K562 (cell line): Measurements from ENCODE around the gene KRI1. TPM values are rescaled to one million over a fixed set of nuclear protein-coding genes. Genes with fewer than 3 reads are reported as not detected.

Experiments
- CXXC5 ChIP-seq: fragments of 250-450 bp; sonication (Bioruptor Pico); IDR thresholded peaks from 2 replicates; pipeline ENCODE4 v1.8.0; 2022; ENCODE audit warnings: inconsistent platforms, mild to moderate bottlenecking, moderate library complexity
- E2F3 ChIP-seq: fragments of 250-450 bp; sonication (Bioruptor Pico); IDR thresholded peaks from 2 replicates; pipeline ENCODE4 v1.4.0; 2020; ENCODE audit warnings: mild to moderate bottlenecking
- ETV1 ChIP-seq: fragments of 450-650 bp; conservative IDR thresholded peaks from 2 replicates; pipeline ENCODE4 v1.6.1; 2016; ENCODE audit warnings: missing genetic modification characterization, control low read depth, low read depth, missing compliant biosample characterization
- ETV6 ChIP-seq, 3 experiments: fragments of 150-350 bp in 1 of 3; sonication (generic) in 1 of 3; formaldehyde crosslinking in 1 of 3; IDR thresholded peaks; 2 replicates each; pipeline versions ENCODE4 v1.6.1 to v1.8.0; 2014 to 2022; ENCODE audit warnings: borderline replicate concordance in 2 of 3, low read depth in 2 of 3, antibody characterized with exemption in 1 of 3, low read length in 1 of 3, mild to moderate bottlenecking in 1 of 3, missing genetic modification reagents in 1 of 3
- GATA2 ChIP-seq: sonication (generic); formaldehyde crosslinking; IDR thresholded peaks from 2 replicates; pipeline ENCODE4 v1.4.0; 2020; ENCODE audit warnings: mild to moderate bottlenecking, missing genetic modification reagents
- HDGF ChIP-seq: fragments of 450-650 bp; IDR thresholded peaks from 2 replicates; pipeline ENCODE4 v1.6.1; 2016
- HINFP ChIP-seq: fragments of 450-650 bp; conservative IDR thresholded peaks from 2 replicates; pipeline ENCODE4 v1.6.1; 2016; ENCODE audit warnings: missing genetic modification characterization, low read depth, mild to moderate bottlenecking, control low read depth, missing compliant biosample characterization
- HNRNPK ChIP-seq: fragments of 200-400 bp; formaldehyde crosslinking; IDR thresholded peaks from one replicate; pipeline ENCODE4 v1.6.1; 2018; ENCODE audit warnings: mild to moderate bottlenecking, low read depth, low read length; ENCODE audit not compliant: poor library complexity, severe bottlenecking
- KDM5B ChIP-seq: fragments of 200-600 bp; sonication (generic); IDR thresholded peaks from 2 replicates; pipeline ENCODE4 v1.6.1; 2012; ENCODE audit warnings: low read depth, mild to moderate bottlenecking, moderate library complexity, low read length, control low read depth, inconsistent platforms; ENCODE audit not compliant: insufficient replicate concordance
- KLF13 ChIP-seq: fragments of 450-650 bp; IDR thresholded peaks from 2 replicates; pipeline ENCODE4 v1.6.1; 2016; ENCODE audit warnings: missing genetic modification characterization, low read depth, mild to moderate bottlenecking, missing compliant biosample characterization, moderate library complexity, borderline replicate concordance
- MAFF ChIP-seq: IDR thresholded peaks from 2 replicates; pipeline ENCODE4 v1.6.1; 2012; ENCODE audit warnings: low read length, improper control_type of control experiment
- NCOA2 ChIP-seq, 2 experiments: fragments of 450-650 bp; IDR thresholded peaks; 2 replicates each; pipeline ENCODE4 v1.6.1; 2018; ENCODE audit warnings: mild to moderate bottlenecking in 2 of 2, moderate library complexity in 1 of 2; ENCODE audit not compliant: partially characterized antibody in 2 of 2
- NUFIP1 ChIP-seq: fragments of 450-650 bp; IDR thresholded peaks from 2 replicates; pipeline ENCODE4 v1.6.1; 2018; ENCODE audit not compliant: partially characterized antibody
- POLR2AphosphoS2 ChIP-seq: IDR thresholded peaks from 2 replicates; pipeline ENCODE4 v1.6.1; 2012; ENCODE audit warnings: low read length, improper control_type of control experiment
- SAFB2 ChIP-seq: fragments of 200-400 bp; formaldehyde crosslinking; IDR thresholded peaks from 2 replicates; pipeline ENCODE4 v1.6.1; 2018; ENCODE audit warnings: borderline replicate concordance, low read length, low read depth, moderate library complexity; ENCODE audit not compliant: severe bottlenecking
- SMC3 ChIP-seq: conservative IDR thresholded peaks from 2 replicates; pipeline ENCODE4 v1.6.1; 2011; ENCODE audit warnings: low read depth, low read length, improper control_type of control experiment; ENCODE audit not compliant: insufficient read depth
- TEAD4 ChIP-seq, 2 experiments: sonication (generic) in 1 of 2; formaldehyde crosslinking in 1 of 2; IDR thresholded peaks; 2 replicates each; pipeline versions ENCODE4 v1.6.1 to v1.8.0; 2012 to 2022; ENCODE audit warnings: borderline replicate concordance in 1 of 2, inconsistent platforms in 1 of 2, low read length in 1 of 2, mild to moderate bottlenecking in 1 of 2, missing genetic modification reagents in 1 of 2
- TFE3 ChIP-seq: fragments of 450-650 bp; formaldehyde crosslinking; IDR thresholded peaks from 2 replicates; pipeline ENCODE4 v1.4.0; 2020; ENCODE audit warnings: mild to moderate bottlenecking, mixed read lengths
- YBX1 ChIP-seq: fragments of 450-650 bp; IDR thresholded peaks from 2 replicates; pipeline ENCODE4 v1.7.1; 2016; ENCODE audit warnings: mild to moderate bottlenecking
- ZBTB1 ChIP-seq: sonication (generic); formaldehyde crosslinking; IDR thresholded peaks from 2 replicates; pipeline ENCODE4 v1.8.1; 2023; ENCODE audit warnings: missing genetic modification reagents, low read depth, mild to moderate bottlenecking, borderline replicate concordance
- ZFP36 ChIP-seq: fragments of 150-350 bp; IDR thresholded peaks from 2 replicates; pipeline ENCODE4 v1.6.1; 2018; ENCODE audit warnings: low read length, low read depth; ENCODE audit not compliant: partially characterized antibody
- ZNF280A ChIP-seq: fragments of 450-650 bp; IDR thresholded peaks from 2 replicates; pipeline ENCODE4 v1.6.1; 2018; ENCODE audit warnings: mild to moderate bottlenecking, low read depth; ENCODE audit not compliant: partially characterized antibody
- ZNF347 ChIP-seq: fragments of 450-650 bp; formaldehyde crosslinking; IDR thresholded peaks from 2 replicates; pipeline ENCODE4 v1.4.0; 2020; ENCODE audit warnings: low read depth, mild to moderate bottlenecking, moderate library complexity
- polyA plus RNA-seq, 8 experiments: library from polyadenylated mRNA; depleted of rRNA in 4 of 8; stranded (reverse) in 5 of 8; unstranded in 3 of 8; fragments of >200 nt; fragmentation: Nextera tagmentation in 2 of 8; fragmentation: Illumina TruSeq in 1 of 8; extraction: Ambion mirVana in 2 of 8; extraction: Trizol in 1 of 8; gene quantifications; 2 replicates each; pipeline versions ENCODE4 v1.2.1 to v1.2.3, GENCODE V29; 2011 to 2014; ENCODE audit warnings: inconsistent platforms in 1 of 8, missing spikeins in 1 of 8
- total RNA-seq, 7 experiments: library from RNA; depleted of rRNA in 6 of 7; stranded (reverse); fragments of >200 nt in 6 of 7; fragmentation: Illumina TruSeq in 2 of 7; extraction: Trizol in 2 of 7; gene quantifications; 2 replicates each; pipeline versions ENCODE4 v1.2.1 to v1.2.3, GENCODE V29; 2011 to 2021; ENCODE audit warnings: low replicate concordance in 1 of 7

KRI1 gene
- total and polyA plus RNA-seq, 9 of the 15 experiments (the other 6 are each of a cell fraction or from before 2014, with no cell fraction given), result 1.1 to 50.7 (median 24.7) TPM

- TF ChIP-seq GATA2 (0 out of 2 replicates have a peak, but pooled peaks have one; percentile 30), HNRNPK (no peak), CXXC5 (CRISPR knock-in tag) (peak; percentile 34), HDGF (no peak), POLR2AphosphoS2 (no peak), ETV6 (IDR thresholded peaks at IDR 0.05; ENCODE audit: borderline replicate concordance in 1 of 2, low read depth in 2 of 2, low read length in 1 of 2) (0 out of 4 replicates have a peak, but pooled peaks of 1 of the 2 experiments have one; percentile 40), ETV6 (CRISPR knock-in tag; IDR thresholded peaks at IDR 0.05; ENCODE audit: borderline replicate concordance) (no peak), SAFB2 (no peak), TEAD4 (IDR thresholded peaks at IDR 0.05; ENCODE audit: low read length) (peak; percentile 19; the same call in 1 of the 2 replicates), TEAD4 (CRISPR knock-in tag; IDR thresholded peaks at IDR 0.05; ENCODE audit: borderline replicate concordance) (no peak), TFE3 (CRISPR knock-in tag) (no peak), NUFIP1 (no peak), HINFP (tag) (no peak), KDM5B (no peak), SMC3 (no peak), NCOA2 (IDR thresholded peaks at IDR 0.05; ENCODE audit: partially characterized antibody in 2 of 2) (no peak), ZNF280A (no peak), E2F3 (CRISPR knock-in tag) (no peak), MAFF (0 out of 2 replicates have a peak, but pooled peaks have one; percentile 2), ETV1 (peak; percentile 55; the same call in 1 of the 2 replicates), ZFP36 (no peak), ZBTB1 (CRISPR knock-in tag) (no peak), KLF13 (tag) (no peak), ZNF347 (CRISPR knock-in tag) (no peak), YBX1 (no peak)
These were observed 38.7 kb upstream of the KRI1 start (continued) for GRCh38 chr19:10604460-10604980.
